Erythroblast (primary cell): ENCODE data around the gene RMI2.

Experiments used
- DNase-seq, 2 experiments: peaks; one replicate each; lab custom pipeline; 2025; lab: John Stamatoyannopoulos, UW
- GATA1 ChIP-seq: IDR thresholded peaks from 2 replicates; pipeline ENCODE4 v1.6.1; 2011; ENCODE audit warnings: low read depth, mild to moderate bottlenecking, control low read depth, low read length, moderate library complexity
- POLR2A ChIP-seq: IDR thresholded peaks from 2 replicates; pipeline ENCODE4 v1.6.1; 2011; ENCODE audit warnings: mild to moderate bottlenecking, low read length

RMI2 gene

DNA sequence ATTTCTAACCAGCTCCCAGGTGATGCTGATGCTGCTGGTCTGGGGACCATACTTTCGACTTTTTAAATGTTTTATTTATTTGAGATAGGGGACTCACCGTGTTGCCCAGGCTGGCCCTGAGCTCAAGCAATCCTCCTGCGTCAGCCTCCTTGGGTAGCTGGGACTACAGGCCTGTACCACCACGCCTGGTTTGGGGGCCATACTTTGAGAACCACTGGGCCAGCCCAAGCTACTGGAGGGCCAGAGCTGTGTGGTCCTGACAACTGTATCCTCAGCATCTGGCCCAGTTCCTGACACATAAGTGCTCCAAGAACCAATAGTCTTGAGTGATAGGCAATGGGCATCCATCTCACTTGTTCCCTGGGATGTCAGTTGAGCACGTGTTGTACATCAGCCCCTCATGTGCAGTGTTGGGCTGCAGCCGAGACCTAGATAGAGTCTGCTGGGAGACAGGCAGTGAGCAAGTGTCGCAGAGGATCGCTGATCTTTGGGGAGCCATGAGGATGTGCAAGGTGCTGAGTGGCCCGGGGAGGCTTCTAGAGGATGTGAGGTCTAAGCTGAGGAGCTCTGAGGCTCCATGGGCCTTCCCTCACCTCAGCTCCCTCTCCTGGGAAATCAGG, 1.6 kb downstream of the RMI2 start:
- no peak for DNase-seq
- TF ChIP-seq POLR2A (no peak), GATA1 (no peak)

DNA sequence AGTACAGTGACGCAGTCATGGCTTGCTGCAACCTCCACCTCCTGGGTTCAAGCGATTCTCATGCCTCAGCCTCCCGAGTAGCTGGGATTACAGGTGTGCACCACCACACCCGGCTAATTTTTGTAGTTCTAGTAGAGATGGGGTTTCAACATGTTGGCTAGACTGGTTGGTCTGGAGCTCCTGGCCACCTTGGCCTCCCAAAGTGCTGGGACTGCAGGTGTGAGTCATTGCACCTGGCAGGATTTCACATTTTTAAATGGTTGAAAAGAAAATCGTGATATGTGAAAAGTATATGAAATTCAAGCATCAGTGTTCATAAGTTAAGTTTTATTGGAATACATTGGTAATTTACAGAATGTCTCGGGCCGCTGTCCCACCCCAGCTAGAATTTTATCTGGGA, 2.6 kb downstream of the RMI2 start:
- TF ChIP-seq POLR2A (no peak), GATA1 (no peak)
- DNase-seq = no peak

DNA sequence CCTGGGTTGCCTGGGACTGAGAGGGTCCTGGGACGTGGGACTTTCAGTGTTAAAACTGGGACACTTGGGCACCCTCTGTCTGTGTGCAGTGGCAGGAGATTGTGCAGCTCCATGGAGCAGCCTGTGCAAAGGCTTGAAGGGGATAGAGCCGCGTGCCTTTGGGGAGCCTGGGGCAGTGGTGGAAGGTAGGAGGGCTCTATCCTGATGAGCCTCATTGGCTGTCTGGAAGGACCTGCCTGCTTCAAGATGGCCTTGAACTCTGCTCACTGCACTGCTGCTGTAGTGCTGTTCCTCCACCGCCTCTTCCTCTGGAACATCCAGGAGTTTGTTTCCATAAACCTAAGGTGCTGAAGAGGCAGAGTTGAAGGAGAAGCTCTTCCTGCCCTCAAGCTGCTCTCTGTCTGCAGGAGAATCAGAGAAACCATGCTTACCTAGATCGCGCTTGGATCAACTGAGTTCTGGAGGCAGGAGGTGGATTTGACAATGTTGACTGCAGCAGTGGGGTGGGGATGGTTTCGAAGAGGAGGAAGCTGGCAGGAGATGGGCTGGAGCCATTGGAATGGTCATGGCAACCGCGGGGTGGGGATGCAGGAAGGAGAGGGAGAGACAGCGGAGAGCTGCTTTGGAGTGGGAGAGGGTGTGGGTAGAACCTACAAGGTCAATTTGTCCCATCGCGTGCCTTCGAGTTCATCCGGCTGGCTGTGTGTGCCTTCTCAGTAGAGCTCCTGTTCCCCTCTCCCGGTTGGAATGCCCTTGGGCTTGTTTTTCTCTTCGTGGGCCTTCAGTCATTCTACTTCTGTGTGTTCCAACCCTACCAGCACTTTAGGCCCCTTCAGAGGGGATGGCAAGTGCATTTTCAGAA, 3.7 kb downstream of the RMI2 start:
- DNase-seq = no peak
- TF ChIP-seq POLR2A = no peak
- no peak for TF ChIP-seq GATA1

DNA sequence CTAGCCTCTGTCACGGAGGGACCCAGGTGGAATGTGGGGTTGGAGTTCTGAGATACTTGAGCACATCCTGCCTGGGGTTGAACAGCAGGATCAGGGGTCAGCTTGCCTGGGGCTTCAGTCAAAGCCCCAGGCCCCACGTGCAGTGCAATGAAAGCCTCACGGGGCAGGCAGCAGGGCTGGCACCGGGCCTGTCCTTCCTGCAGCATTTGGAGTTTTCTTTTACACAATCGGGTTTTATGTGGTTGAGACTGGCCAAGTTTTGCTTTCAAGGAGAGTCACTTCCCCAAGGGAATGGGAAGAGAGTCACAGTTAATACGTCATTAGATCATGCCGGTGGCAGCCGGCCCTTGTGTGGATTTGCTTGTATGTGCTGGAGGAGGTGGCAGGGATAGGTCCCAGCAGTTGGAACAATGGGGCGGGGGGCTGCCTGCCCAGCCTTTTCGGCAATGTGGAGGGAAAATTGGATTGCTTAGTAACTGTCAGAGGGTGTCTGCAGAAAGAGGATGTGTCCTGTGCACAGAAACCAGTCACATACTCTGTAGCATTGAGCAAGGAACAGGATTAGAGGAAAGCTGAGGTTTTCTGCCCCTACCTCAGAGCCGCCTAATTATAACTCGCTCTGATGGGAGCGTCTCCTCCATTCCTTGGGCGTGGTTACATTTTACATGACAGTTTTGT, 4.5 kb downstream of the RMI2 start:
- TF ChIP-seq GATA1 (no peak), POLR2A (no peak)
- DNase-seq = no peak

DNA sequence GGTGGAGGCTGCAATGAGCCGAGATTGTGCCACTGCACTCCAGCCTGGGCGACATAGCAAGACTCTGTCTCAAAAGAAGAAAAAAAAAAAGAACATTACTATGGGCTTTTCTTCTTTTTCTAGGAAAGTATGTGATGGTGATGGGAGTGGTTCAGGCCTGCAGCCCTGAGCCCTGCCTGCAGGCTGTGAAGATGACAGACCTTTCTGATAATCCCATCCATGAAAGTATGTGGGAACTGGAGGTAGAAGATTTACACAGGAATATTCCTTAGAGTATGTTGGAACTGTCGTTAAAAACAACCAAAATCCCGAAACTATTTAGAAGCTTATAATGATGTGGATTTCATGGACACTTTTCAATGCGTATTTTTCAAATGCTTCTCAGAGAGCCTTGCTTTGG, 5.3 kb downstream of the RMI2 start:
- TF ChIP-seq GATA1 = no peak
- no peak for TF ChIP-seq POLR2A
- no peak for DNase-seq

DNA sequence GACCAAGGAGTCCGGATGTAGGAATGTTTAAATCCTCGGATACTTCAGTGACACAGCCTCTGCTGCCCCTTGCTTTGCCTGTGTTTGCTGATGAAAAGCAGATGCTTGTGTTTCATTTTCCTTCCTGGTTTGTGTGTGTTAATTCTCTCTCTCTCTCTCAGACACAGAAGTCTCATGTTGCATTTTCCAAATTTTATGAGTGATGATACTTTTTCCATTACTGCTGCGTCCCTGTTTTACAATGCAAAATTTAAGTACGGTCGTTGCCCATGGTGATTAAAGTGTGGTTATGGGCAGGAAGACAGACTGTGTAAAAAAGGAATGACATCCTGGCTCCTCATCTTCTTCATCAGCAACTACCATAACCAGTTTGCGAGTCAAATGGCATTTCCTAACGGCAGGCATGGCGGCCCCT, 5.7 kb downstream of the RMI2 start:
- no peak for TF ChIP-seq GATA1
- TF ChIP-seq POLR2A = no peak
- no peak for DNase-seq

DNA sequence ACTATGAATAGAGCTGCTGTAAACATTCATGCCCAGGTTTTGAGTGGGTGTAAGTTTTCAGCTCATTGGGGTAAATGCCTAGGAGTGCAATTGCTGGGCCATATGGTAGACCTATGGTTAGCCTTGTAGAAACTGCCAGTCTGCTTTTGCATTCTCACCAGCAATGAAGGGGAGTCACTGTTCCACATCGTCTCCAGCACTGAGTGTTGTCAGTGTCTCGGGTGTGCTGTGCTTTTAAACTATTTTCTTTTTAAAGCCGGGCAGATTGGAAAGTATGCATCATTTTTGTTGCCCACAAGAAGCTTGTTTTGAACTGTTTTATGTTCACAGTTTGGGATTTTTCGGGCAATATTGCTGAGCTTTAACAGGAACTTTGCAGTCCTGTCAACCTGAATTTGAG, 7.9 kb downstream of the RMI2 start:
- TF ChIP-seq GATA1 = no peak
- TF ChIP-seq POLR2A = no peak
- DNase-seq = no peak

DNA sequence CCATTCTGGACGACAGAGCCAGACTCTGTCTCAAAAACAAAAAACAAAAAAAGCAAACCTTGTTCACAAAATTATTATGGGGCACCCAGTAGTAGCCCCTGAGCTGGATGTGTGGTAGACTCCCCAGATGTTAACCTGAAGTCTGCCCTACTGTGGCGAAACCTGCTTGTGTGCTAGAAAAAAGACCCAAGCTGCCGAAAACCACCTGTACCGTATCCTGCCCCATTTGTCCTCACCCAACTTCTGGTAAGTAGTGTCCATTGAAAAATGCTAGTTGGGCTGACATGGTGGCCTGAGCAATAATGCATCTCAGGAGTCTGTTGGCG, 9.1 kb downstream of the RMI2 start:
- no peak for DNase-seq
- no peak for TF ChIP-seq GATA1
- TF ChIP-seq POLR2A = no peak

DNA sequence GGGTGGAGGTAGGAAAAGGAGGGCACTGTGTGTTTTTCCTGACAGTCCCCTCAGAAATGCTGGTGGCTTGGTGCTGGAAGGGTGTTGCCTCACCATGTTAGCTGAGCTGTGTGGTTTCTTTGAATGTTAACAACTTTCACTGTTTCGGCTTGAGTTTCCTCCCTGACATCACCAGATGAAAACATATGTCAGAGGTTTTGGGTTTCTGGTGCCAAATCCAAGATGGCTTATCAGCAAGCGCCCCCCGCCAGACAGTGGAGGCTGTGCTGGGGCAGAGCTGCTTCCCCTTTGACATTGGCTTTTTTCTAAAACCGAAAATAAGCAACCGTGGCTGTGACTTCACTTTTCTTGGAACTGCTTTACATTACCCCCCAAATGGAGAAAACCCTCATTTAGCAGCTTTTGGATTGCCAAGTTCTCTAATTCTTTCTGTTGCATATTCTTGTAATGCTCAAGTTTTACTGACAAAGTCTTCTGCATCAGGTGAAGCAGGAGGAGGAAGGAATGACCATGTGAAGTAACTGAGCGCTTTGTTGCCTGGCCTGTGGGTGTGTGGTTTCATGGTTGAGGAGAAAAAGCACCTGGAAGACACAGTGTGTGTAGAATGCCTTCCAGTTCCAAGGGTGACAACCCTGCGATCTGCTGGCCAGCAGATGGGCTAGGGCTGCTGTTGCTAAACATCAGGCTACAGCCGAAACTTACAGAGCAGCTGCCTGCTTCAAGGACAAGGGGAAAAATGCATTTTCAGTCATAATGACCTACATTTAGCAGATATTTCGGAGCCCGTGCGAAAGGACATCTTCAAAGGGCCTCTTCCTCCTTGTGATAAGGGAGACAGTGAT, 9.7 kb downstream of the RMI2 start:
- DNase-seq = peak; percentile 37 to 47
- TF ChIP-seq POLR2A = peak; percentile 17
- no peak for TF ChIP-seq GATA1

DNA sequence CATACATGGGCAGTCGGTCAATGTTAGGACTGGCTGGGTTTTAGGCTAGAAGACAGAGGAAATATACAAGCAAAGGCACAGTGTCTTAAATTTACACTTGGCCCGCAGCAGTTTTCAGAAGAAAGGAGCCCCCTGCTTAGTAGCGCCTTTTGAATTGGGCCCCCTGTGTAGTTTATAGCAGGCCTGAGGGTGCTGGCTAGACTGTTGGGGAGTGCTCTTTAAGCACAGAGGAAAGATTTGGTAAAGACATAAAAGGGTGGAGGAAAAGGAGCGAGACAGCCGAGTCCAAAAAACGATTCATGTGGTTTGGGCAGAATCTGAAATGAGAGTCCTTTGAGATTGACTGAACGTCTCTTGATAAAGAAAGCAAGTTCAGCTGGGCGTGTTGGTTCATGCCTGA, 10.6 kb downstream of the RMI2 start:
- TF ChIP-seq POLR2A (no peak), GATA1 (no peak)

DNA sequence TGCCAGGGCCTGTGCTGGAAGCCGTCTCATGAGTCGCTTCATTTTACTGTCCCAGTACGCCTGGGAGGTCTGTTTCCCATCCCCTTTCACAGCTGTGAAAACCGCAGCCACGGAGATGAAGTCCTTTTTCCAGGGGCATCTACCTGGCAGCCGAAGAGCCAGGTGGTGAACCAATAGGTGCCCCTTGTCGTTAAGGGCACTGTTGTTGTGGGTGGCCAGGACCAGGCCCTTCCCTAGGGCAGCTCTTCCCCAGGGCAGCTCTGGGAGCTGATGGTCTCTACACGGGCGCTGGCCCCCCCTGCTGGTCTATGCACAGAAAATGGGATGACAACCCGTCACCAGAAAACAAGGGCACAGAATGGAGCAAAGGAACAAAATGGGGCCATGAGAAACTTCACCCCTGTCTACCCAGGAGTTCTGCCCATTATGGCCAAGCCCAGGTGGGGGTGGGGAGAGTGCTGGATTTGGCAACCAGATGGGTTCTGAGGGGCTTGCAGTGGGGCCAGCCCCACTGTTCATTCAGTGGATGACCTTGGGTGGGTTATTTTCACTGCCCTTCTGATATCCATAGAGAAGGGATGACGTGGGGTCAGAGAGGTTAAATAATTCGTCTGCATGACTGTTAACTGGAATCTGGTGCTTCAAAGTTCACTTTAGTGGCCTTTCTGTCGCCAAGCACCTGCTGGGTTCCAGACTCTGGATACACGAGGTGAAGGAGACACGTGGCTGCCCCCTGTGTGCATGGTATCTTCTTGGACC, 11.5 kb downstream of the RMI2 start:
- peak; percentile 44 to 67 for DNase-seq

More for the DNA sequence above, 10.6 kb downstream of the RMI2 start:
- no peak for DNase-seq

DNA sequence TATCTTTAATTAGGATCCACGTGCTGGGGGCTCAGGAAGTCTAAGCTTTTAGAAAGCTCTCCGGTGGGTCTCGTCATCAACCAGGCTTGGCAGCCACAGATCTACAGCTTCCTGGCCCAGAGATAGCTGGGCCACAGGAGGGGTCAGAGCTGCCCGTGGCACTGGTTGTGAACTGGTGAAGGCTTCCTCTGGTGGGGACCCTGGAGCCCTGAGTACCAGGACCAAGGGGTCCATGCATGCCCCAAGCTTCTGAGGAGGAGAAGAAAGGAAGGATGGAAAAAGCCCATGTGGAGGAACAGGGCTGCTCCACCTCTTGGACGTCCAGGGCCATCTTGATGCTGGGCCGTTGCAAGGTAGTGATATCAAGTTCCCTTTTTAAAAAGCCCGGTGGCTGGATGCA, 13.3 kb downstream of the RMI2 start:
- TF ChIP-seq GATA1 (no peak), POLR2A (no peak)

More for the DNA sequence above, 11.5 kb downstream of the RMI2 start:
- TF ChIP-seq POLR2A = no peak
- TF ChIP-seq GATA1 = no peak

DNA sequence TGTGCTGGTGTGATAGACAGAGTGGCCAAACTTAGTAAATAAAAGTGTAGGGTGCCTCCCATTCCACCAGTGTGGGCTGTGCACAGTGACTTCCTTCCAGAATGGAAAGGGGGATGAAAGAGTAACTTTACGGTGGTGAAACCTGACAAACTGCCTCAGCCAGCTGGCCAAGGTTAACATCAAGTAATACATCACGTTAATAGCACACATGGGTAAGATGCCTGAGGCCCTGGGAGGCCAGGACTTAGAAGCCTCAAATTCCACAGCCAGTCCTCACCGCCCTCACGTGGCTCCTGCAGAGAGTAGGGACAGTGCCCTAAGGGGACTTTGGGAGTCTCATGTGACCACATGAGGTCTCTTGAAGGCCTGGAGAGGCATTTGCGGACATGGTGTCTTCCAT, 14.1 kb downstream of the RMI2 start:
- TF ChIP-seq GATA1 = no peak
- TF ChIP-seq POLR2A = no peak
- DNase-seq = no peak

More for the DNA sequence above, 13.3 kb downstream of the RMI2 start:
- DNase-seq = no peak
